T-helper 9 cell (primary cell): Measurements from ENCODE around the gene CPEB4.

ENCODE experiments used
- DNase-seq: peaks from one replicate; pipeline ENCODE4 v3.0.0-alpha.2; 2020

The CPEB4 gene

GRCh38 chr5:173953528-173954090 lies 65.5 kb downstream of the CPEB4 start:
- no peak for DNase-seq

GRCh38 chr5:173954671-173955521 lies 66.7 kb downstream of the CPEB4 start:
- no peak for DNase-seq

- no peak for DNase-seq
These were observed 72.8 kb downstream of the CPEB4 start for GRCh38 chr5:173960986-173961385.

GRCh38 chr5:173961418-173961817 lies 73.3 kb downstream of the CPEB4 start:
- DNase-seq, result no peak

- DNase-seq, result no peak
These were observed 74.4 kb downstream of the CPEB4 start for GRCh38 chr5:173962436-173962972.

GRCh38 chr5:173963182-173963838 lies 75.2 kb downstream of the CPEB4 start:
- no peak for DNase-seq

- peak; percentile 8 for DNase-seq
These were observed 75.8 kb downstream of the CPEB4 start for GRCh38 chr5:173963867-173964441.

GRCh38 chr5:173964506-173964905 lies 76.4 kb downstream of the CPEB4 start:
- DNase-seq, result no peak

GRCh38 chr5:173967241-173967640 lies 79.1 kb downstream of the CPEB4 start:
- DNase-seq, result no peak

- no peak for DNase-seq
These were observed 80.1 kb downstream of the CPEB4 start for GRCh38 chr5:173968154-173968797.

- DNase-seq, result no peak
These were observed 81.3 kb downstream of the CPEB4 start for GRCh38 chr5:173969167-173970049.

GRCh38 chr5:173970878-173971650 lies 82.9 kb downstream of the CPEB4 start:
- DNase-seq, result no peak

GRCh38 chr5:173971681-173972345 lies 83.7 kb downstream of the CPEB4 start:
- DNase-seq, result no peak

GRCh38 chr5:173972607-173972924 lies 84.4 kb downstream of the CPEB4 start:
- DNase-seq, result no peak

GRCh38 chr5:173972925-173973615 lies 84.9 kb downstream of the CPEB4 start:
- DNase-seq, result peak; percentile 69

- DNase-seq, result no peak
These were observed 85.4 kb downstream of the CPEB4 start for GRCh38 chr5:173973616-173973969.

GRCh38 chr5:173974688-173975239 lies 86.6 kb downstream of the CPEB4 start:
- DNase-seq, result no peak

- no peak for DNase-seq
These were observed 93.1 kb downstream of the CPEB4 start for GRCh38 chr5:173981185-173981761.

GRCh38 chr5:173984218-173984617 lies 96.1 kb downstream of the CPEB4 start:
- DNase-seq, result no peak
